ENCODE data around the gene RRAS.
A peak's percentile ranks its signal among the peaks of the same experiment; 100 is the strongest.

The RRAS gene

DNA sequence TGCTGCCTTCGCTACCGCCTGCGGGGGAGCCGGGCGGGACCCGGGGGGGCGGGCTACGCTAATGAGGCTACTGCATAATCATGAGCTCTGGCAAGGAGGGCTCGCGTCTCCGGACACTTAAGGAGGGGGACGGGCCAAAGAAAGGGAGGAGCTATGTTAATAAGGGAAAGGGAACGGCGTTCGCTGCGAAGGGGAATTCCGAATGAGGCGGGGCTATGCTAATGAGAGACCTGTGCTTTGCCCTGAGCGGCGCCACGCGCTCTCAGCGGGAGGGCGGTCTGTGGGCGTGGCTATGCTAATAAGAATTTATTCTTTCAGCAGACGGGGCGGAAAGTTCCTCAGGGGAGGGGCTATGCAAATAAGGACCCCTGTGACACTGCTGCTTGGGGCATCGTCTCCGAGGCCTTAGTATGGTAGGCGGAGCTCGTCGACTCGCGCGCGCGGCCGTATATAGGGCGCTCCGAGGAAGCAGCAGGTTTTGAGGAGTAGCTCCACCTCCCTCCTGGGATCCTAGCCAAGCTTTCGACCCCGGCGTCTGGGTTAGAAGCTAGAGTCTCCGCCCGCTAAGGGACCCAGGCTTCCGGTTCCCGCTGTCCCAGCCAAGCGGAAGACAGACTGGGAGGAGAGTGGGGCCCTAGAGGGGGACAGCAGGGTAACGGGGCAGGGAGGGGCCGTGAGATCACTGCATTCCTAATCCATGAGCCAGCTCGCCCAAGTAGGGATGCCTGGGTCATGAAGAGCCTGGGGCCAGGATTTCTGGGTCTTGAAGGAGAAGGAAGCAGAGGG is at the start of gene RRAS:
TSS of gene RRAS (minus strand) at position 31 of the 786 bp plus-strand sequence. CDS start 45 bp downstream, outside the sequence.
- peak; percentile 100 for DNase-seq

DNA sequence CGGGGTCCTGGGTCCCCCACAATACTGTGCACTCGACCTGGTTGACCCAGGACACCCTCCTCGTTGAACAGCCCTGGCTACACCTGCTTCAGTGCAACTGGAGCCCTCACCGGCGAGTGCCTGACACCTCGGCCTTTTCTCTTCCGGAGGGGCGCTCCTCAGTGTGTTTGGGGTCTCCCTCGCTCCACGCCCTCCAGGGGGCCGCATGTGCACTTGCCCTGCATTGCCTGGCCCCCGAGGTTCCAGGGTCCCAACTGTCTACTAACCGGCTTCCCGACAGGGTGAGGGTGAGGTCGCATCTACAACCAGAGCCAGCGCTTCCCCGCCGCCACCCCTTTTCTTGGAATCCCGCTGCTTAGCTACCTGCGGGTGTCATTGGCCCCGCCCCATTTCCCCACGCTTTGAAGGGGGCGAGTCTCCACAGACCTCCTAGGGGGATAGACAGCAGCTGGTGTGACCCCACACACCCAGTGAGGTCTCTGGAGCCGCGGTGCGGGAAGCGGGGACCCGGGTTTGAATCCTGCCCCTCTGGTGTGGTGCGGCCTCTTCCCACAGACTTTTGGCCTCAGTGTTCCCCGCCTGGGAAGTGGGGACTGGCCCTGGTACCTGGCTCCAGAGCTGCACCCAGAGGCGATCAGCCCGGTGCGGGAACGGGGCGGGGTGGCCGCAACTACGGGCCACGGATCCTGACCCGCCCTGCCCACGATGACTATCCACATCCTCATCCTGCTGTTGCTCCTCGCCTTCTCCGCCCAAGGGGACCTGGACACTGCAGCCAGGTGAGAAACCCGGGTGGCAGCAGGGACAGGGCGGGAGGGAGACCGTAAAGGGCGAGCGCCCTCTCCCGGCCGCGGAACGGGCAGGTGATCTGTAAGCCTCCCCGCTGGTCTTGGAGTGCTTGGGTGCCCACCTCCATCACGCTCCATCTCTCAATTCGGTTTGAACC is 49.5 kb upstream of the RRAS start, which contains the start of gene ADM5:
TSS of gene ADM5 (plus strand) at position 462 of the 946 bp plus-strand sequence. CDS start at position 706, 244 bp downstream.
- peak; percentile 44 to 61 for DNase-seq

- no peak for DNase-seq
Measured at GRCh38 chr19:49688531-49689132, 48.7 kb upstream of the RRAS start.

GRCh38 chr19:49687566-49688316 is 47.8 kb upstream of the RRAS start:
- no peak for DNase-seq

DNA sequence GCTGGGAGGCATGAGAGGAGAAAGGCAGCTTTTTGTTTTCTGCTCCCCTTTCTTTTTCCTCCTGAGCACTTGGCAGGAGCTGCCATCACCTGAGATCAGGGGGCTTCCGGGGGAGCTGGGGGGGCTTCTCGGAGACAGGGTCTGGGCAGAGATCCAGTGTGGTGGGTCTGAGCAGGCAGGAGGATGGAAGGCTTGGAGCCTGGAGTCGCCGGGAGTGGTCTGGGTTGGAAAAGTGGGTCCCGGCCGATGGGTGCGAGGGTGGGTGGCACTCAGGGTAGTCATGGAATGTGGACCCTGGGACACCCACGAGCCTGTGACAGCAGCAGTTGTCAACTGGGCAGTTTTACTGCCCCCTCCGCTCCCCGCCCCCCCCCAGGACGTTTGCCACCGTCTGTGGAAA is 47.2 kb upstream of the RRAS start:
- no peak for DNase-seq

- no peak for DNase-seq
Measured at GRCh38 chr19:49686503-49687088, 46.7 kb upstream of the RRAS start.

GRCh38 chr19:49685845-49686332 is 45.9 kb upstream of the RRAS start:
- no peak for DNase-seq

DNA sequence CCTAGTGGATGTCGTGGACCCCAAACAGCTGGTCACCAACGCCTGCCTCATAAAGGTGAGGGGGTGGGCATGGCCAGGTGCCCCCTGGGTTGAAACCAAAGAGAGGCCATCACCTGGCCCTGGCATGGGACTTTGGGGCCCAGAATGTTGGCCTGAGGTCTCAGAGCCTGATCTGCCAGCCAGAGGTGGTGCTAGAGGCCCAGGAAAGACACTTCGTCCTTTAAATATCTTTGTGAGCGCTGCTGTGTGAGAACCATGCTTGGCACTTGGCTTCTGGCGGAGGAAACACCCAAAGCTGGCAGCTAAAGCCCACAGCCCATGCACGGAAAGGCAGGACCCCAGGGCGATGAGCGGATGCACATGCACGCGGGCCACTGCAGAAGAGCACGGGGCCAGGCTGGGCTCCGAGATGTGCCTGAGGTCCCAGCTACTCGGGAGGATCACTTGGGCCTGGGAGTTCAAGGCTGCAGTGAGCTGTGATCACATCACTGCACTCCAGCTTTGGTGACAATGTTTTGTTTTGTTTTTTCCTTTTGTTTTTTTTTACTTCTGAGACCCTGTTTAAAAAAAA is 45.1 kb upstream of the RRAS start:
- DNase-seq = no peak

DNA sequence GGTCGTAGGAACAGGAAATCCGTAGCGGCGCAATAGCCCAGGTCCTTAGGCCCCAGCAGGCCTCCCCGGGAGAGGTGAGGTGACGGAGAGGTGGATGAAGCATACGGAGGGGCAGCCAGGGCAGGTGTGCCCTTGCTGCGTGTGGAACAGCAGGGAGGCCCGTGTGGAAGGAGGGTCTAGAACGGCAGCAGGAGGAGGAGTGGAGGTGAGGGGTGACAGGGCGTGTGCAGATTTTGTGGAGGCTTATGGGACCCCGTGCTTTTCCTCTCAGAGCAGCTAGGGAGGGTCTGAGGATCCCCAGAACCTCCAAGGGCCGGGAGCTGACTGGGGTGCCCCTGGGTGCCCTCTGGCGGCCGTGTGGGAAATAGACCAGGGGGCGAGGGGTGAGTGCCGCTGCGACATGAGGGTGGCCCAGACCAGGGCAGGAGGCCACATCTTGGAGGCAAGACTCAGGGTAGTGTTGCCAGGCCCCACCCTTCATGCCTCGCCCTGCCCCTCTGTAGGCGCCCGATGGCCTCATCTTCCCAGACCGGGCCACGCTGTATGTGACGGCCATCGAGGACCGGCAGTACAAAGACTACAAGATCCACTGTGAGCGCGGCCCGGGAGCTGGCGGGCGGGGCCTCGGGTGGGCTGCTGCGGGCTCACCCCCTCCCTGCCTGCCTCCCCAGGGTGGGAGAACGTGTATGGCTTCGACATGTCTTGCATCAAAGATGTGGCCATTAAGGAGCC is 44.5 kb upstream of the RRAS start:
- DNase-seq = peak in 1 of 2 experiments; percentile 44

DNA sequence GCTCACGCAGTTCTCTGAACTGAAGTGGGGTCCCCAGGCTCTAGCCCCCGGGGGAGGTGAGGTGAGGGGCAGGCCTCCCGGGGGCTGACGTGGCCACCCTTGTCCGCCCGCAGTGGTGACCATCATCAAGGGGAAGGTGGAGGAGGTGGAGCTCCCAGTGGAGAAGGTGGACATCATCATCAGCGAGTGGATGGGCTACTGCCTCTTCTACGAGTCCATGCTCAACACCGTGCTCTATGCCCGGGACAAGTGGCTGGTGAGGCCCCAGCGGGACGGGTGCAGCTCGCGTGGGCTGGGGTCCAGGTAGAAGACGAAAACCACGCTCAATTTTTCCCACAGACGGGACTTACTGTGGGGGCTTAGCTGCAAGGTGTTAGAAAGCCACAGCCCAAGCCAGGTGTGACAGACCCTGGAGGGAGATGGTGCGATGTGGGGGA is 43.9 kb upstream of the RRAS start:
- no peak for DNase-seq

GRCh38 chr19:49682274-49682673 is 42.3 kb upstream of the RRAS start:
- DNase-seq = no peak

- no peak for DNase-seq
Measured at GRCh38 chr19:49681830-49682229, 41.9 kb upstream of the RRAS start.

- DNase-seq = peak; percentile 97
Measured at GRCh38 chr19:49680421-49681351, 40.7 kb upstream of the RRAS start.

DNA sequence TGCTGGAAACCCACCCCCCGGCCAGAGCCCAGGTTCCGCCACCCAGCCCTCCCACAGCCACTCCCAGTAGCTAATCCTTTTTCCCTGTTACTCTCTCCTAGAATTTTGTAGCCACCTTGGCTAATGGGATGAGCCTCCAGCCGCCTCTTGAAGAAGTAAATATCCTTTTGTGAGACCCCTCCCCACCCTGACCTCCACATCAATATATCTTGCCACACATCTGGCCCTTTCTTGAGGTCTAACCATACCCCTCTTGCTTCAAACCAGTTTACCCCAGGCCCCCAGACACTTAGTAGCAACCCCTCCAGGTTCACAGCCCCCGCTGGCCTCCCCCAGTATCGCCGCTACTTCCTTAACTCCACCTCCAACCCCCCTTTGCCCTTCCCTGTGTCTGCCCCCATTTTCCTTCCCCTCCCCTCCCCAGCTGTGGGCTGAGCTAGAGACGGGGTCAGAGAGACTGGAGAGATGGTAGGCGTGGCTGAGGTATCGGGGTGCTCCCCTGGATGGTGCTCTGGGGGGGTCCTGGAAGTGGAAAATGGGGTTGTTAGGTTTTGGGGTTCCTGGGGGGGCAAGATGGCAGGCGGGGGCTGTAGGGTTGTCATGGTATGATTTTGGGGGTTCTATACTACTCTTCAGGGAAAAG is 39.9 kb upstream of the RRAS start:
- DNase-seq = no peak

GRCh38 chr19:49678985-49679770 is 39.2 kb upstream of the RRAS start:
- no peak for DNase-seq

DNA sequence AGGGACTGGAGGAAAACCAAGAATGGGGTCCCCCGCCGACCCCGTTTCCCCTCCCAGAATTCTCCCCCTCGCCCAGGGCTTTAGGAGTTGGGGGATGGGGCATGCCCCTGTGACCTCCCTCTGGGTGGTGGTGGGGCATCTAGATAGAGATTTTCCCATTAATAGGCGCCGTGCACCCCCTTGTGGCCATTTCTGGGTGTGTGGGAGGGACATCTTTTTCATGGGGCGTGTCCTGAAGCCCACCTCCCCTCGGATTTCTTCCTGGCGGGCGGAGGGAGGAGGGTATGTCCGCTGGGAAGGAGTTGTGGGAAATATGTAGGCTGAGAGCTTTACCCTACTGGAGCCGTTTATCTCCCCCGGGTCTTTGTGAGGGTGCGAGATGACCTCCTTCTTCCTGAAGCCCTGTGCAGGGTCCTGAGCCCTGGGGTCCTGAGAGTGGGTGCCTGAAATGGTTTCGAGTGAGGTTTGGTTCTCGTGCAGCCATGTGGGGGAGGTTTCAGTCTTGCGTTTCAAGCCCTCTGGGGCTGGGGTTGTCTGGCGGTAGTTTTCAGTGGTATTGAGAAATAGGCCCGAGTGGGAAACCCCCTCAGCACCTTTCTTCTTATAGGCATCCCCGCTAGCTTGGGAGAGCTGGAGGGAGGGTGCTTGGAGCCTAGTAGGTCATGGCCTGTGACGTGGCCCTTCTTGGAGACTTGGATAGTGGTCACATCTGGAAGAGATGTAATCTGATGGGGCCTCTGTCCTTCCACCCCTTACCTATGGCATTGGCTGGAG is 38.1 kb upstream of the RRAS start:
- peak; percentile 86 to 87 for DNase-seq

- peak; percentile 50 to 57 for DNase-seq
Measured at GRCh38 chr19:49677231-49677900, 37.4 kb upstream of the RRAS start, which contains the start of gene PRMT1. Gene PRMT1, plus strand, starts transcription at chr19:49677271. Its CDS starts 10 bp downstream, at chr19:49677281.

All from activated CD4-positive, alpha-beta T cell treated with anti-CD3 and anti-CD28 coated beads, Interleukin-2, amount 50 U/mL, for 48 hours (primary cell).